ENCODE measurements around the gene SLF2.

GRCh38 chr10:100864978-100865377 lies 47.8 kb upstream of the SLF2 start:
- TF ChIP-seq FOXP2 (optimal IDR thresholded peaks at IDR 0.05; ENCODE audit: borderline replicate concordance, extremely low read depth, extremely low read length, insufficient read depth) (no peak), POLR2AphosphoS5 (IDR thresholded peaks at IDR 0.05; ENCODE audit: low read depth, low read length) (no peak)
